ENCODE measurements around the gene ATXN1. TPM values are rescaled to one million over a fixed set of nuclear protein-coding genes. Genes with fewer than 3 reads are reported as not detected.

ATXN1 gene
- total and polyA plus RNA-seq, 3 donors from 2014 or later, result 12.8 to 84.1 (median 64.3) TPM

- Histone ChIP-seq H3K27me3 (no peaks in the 10 kb centered on the region), H3K9me3 (no peaks in the 10 kb centered on the region), H3K4me3 (no peak overlapping the region), H3K36me3 (ENCODE audit: low read depth, missing control alignments) (no peaks in the 10 kb centered on the region), H3K4me1 (peaks cover 18% of the 10 kb centered on the region), H3K27ac (peak overlapping the region; percentile 10 to 51)
- 27 to 51% methylated on average over 6 of the region's 6 CpGs for WGBS, 2 donors
- TF ChIP-seq POLR2A (IDR thresholded peaks at IDR 0.05), result no peak
- TF ChIP-seq CTCF (IDR thresholded peaks at IDR 0.05), result no peak
- intact Hi-C loops (cut with DNase I; ENCODE audit: low total_unique reads), result no loop called here
- peak; percentile 43 for DNase-seq
Observed at GRCh38 chr6:16676978-16677377, 84.3 kb downstream of the ATXN1 start.

GRCh38 chr6:16676376-16676775 is 84.9 kb downstream of the ATXN1 start:
- no peak for DNase-seq
- intact Hi-C loops (cut with DNase I; ENCODE audit: low total_unique reads), result no loop called here

GRCh38 chr6:16674801-16675392 is 86.4 kb downstream of the ATXN1 start:
- intact Hi-C loops (cut with DNase I; ENCODE audit: low total_unique reads), result no loop called here

More at GRCh38 chr6:16676376-16676775, 84.9 kb downstream of the ATXN1 start:
- WGBS, 2 donors, result 43 to 50% methylated on average over 2 of the region's 2 CpGs
- no peaks in the 10 kb centered on the region for H3K9me3 ChIP-seq
- peak overlapping the region; percentile 10 to 51 for H3K27ac ChIP-seq
- H3K4me3 ChIP-seq, result no peak overlapping the region
- no peaks in the 10 kb centered on the region for H3K36me3 ChIP-seq (ENCODE audit: low read depth, missing control alignments)
- TF ChIP-seq POLR2A (IDR thresholded peaks at IDR 0.05) (no peak), CTCF (IDR thresholded peaks at IDR 0.05) (no peak)
- H3K27me3 ChIP-seq, result no peaks in the 10 kb centered on the region
- H3K4me1 ChIP-seq, result peaks cover 24% of the 10 kb centered on the region

GRCh38 chr6:16673011-16673797 is 88.1 kb downstream of the ATXN1 start:
- 92 to 93% methylated on average over 9 of the region's 9 CpGs for WGBS, 2 donors
- H3K36me3 ChIP-seq (ENCODE audit: low read depth, missing control alignments), result no peaks in the 10 kb centered on the region
- H3K27me3 ChIP-seq, result no peaks in the 10 kb centered on the region
- no peak overlapping the region for H3K4me3 ChIP-seq
- no peak overlapping the region for H3K27ac ChIP-seq
- H3K4me1 ChIP-seq, result peaks cover 42% of the 10 kb centered on the region
- H3K9me3 ChIP-seq, result no peaks in the 10 kb centered on the region
- intact Hi-C loops (cut with DNase I; ENCODE audit: low total_unique reads), result no loop called here
- TF ChIP-seq CTCF (IDR thresholded peaks at IDR 0.05) (no peak), POLR2A (IDR thresholded peaks at IDR 0.05) (no peak)
- DNase-seq, result no peak

More at GRCh38 chr6:16674801-16675392, 86.4 kb downstream of the ATXN1 start:
- WGBS, 2 donors, result 57 to 70% methylated on average over 4 of the region's 4 CpGs
- no peak overlapping the region for H3K27ac ChIP-seq
- no peak overlapping the region for H3K4me3 ChIP-seq
- H3K27me3 ChIP-seq, result no peaks in the 10 kb centered on the region
- peaks cover 35% of the 10 kb centered on the region for H3K4me1 ChIP-seq
- H3K9me3 ChIP-seq, result no peaks in the 10 kb centered on the region
- TF ChIP-seq CTCF (IDR thresholded peaks at IDR 0.05), result no peak
- DNase-seq, result no peak
- H3K36me3 ChIP-seq (ENCODE audit: low read depth, missing control alignments), result no peaks in the 10 kb centered on the region

Measured in testis (tissue), 3 donors.